GM23338 (cell line): ENCODE measurements around the gene CD79A. TPM values are rescaled to one million over a fixed set of nuclear protein-coding genes. Genes with fewer than 3 reads are reported as not detected.
A peak's percentile ranks its signal among the peaks of the same experiment; 100 is the strongest.

Experiments
- ATAC-seq: fragments of 200-7000 bp; cut with Tn5 transposase; 3 replicates; pipeline ENCODE4 v1.9.1; 2020
- DNase-seq: peaks from one replicate; pipeline ENCODE4 v3.0.0-alpha.2; 2015; ENCODE audit warnings: low spot score
- H2AFZ ChIP-seq: fragments of 200-600 bp; sonication (generic); 2 replicates; pipeline ENCODE4 v1.8.0; 2016; ENCODE audit warnings: antibody characterized with exemption, mild to moderate bottlenecking, moderate library complexity
- H3F3A ChIP-seq: fragments of 200-600 bp; sonication (generic); replicated peaks from 2 replicates; pipeline ENCODE4 v1.8.0; 2017; ENCODE audit warnings: antibody characterized with exemption, mixed run types, low read depth
- H3K27ac ChIP-seq: fragments of 200-600 bp; sonication (generic); 2 replicates; pipeline ENCODE4 v1.6.1; 2016; ENCODE audit warnings: low read depth
- H3K27me3 ChIP-seq: fragments of 200-600 bp; sonication (generic); 2 replicates; pipeline ENCODE4 v1.8.0; 2016; ENCODE audit warnings: mild to moderate bottlenecking, mixed run types, moderate library complexity; ENCODE audit not compliant: insufficient read depth
- H3K36me3 ChIP-seq: fragments of 200-600 bp; sonication (generic); 2 replicates; pipeline ENCODE4 v1.8.0; 2016; ENCODE audit warnings: mild to moderate bottlenecking; ENCODE audit not compliant: insufficient read depth
- H3K4me1 ChIP-seq: fragments of 200-600 bp; sonication (generic); 2 replicates; pipeline ENCODE4 v1.8.0; 2016; ENCODE audit warnings: mild to moderate bottlenecking, moderate library complexity; ENCODE audit not compliant: insufficient read depth
- H3K4me2 ChIP-seq: fragments of 200-600 bp; sonication (generic); 2 replicates; pipeline ENCODE4 v1.7.1; 2017; ENCODE audit warnings: mixed run types
- H3K4me3 ChIP-seq: fragments of 200-600 bp; sonication (generic); 2 replicates; pipeline ENCODE4 v1.6.1; 2016; ENCODE audit warnings: mixed run types
- H3K79me2 ChIP-seq: fragments of 200-600 bp; sonication (generic); replicated peaks from 2 replicates; pipeline ENCODE4 v1.8.0; 2017; ENCODE audit warnings: mild to moderate bottlenecking; ENCODE audit not compliant: insufficient read depth
- H3K9me2 ChIP-seq: fragments of 200-600 bp; sonication (generic); 2 replicates; pipeline ENCODE4 v1.8.0; 2017; ENCODE audit not compliant: insufficient read depth
- H4K20me1 ChIP-seq: fragments of 200-600 bp; sonication (generic); replicated peaks from 2 replicates; pipeline ENCODE4 v1.8.0; 2017; ENCODE audit warnings: mild to moderate bottlenecking; ENCODE audit not compliant: insufficient read depth
- H3K27ac Mint-ChIP-seq: 2 replicates; pipeline ENCODE4 v1.8.0; 2020; ENCODE audit warnings: inconsistent platforms, mild to moderate bottlenecking, moderate library complexity, mixed read lengths
- H3K27me3 Mint-ChIP-seq: 3 replicates; pipeline ENCODE4 v1.8.0; 2022; ENCODE audit warnings: low read depth, mild to moderate bottlenecking, moderate library complexity, mixed read lengths, inconsistent platforms; ENCODE audit not compliant: insufficient read depth, poor library complexity
- H3K36me3 Mint-ChIP-seq: 3 replicates; pipeline ENCODE4 v1.8.0; 2021; ENCODE audit warnings: low read depth, mild to moderate bottlenecking, inconsistent platforms, moderate library complexity, mixed read lengths
- H3K4me1 Mint-ChIP-seq: 3 replicates; pipeline ENCODE4 v1.8.0; 2020; ENCODE audit warnings: mild to moderate bottlenecking, inconsistent platforms, mixed read lengths
- H3K4me3 Mint-ChIP-seq: 3 replicates; pipeline ENCODE4 v1.8.0; 2021; ENCODE audit warnings: moderate library complexity, mild to moderate bottlenecking, inconsistent platforms, mixed read lengths
- H3K9me3 Mint-ChIP-seq: 3 replicates; pipeline ENCODE4 v1.8.0; 2020; ENCODE audit warnings: moderate library complexity, mild to moderate bottlenecking, inconsistent platforms, mixed read lengths
- EZH2 ChIP-seq: fragments of 200-600 bp; sonication (generic); IDR thresholded peaks from one replicate; pipeline ENCODE4 v1.8.0; 2017; ENCODE audit warnings: antibody characterized with exemption, mild to moderate bottlenecking, low read depth; ENCODE audit not compliant: unreplicated experiment
- NANOG ChIP-seq: IDR thresholded peaks from 2 replicates; pipeline ENCODE4 v1.6.1; 2016; ENCODE audit warnings: antibody characterized with exemption, borderline replicate concordance
- STAT1 ChIP-seq: IDR thresholded peaks from one replicate; pipeline ENCODE4 v1.6.1; 2016; ENCODE audit warnings: antibody characterized with exemption; ENCODE audit not compliant: unreplicated experiment
- ZNF114 ChIP-seq: fragments of 250-450 bp; sonication (Bioruptor Pico); IDR thresholded peaks from 2 replicates; pipeline ENCODE4 v1.5.0; 2020; ENCODE audit warnings: mild to moderate bottlenecking, moderate library complexity
- ZNF331 ChIP-seq: fragments of 250-450 bp; sonication (Bioruptor Pico); IDR thresholded peaks from 2 replicates; pipeline ENCODE4 v1.5.0; 2020; ENCODE audit warnings: low read depth, mild to moderate bottlenecking, moderate library complexity
- polyA plus RNA-seq: library from polyadenylated mRNA; unstranded; fragments of >200 nt; fragmentation: Nextera tagmentation; extraction: Ambion mirVana; gene quantifications from 2 replicates; pipeline ENCODE4 v1.2.1, GENCODE V29; 2016
- total RNA-seq: library from RNA; depleted of rRNA; stranded (reverse); fragments of >200 nt; shearing (Covaris generic); gene quantifications from 2 replicates; pipeline ENCODE4 v1.2.3, GENCODE V29; 2014

The CD79A gene
- total and polyA plus RNA-seq, 2 experiments from 2014 or later = 0.27 TPM; not detected in 1

DNA sequence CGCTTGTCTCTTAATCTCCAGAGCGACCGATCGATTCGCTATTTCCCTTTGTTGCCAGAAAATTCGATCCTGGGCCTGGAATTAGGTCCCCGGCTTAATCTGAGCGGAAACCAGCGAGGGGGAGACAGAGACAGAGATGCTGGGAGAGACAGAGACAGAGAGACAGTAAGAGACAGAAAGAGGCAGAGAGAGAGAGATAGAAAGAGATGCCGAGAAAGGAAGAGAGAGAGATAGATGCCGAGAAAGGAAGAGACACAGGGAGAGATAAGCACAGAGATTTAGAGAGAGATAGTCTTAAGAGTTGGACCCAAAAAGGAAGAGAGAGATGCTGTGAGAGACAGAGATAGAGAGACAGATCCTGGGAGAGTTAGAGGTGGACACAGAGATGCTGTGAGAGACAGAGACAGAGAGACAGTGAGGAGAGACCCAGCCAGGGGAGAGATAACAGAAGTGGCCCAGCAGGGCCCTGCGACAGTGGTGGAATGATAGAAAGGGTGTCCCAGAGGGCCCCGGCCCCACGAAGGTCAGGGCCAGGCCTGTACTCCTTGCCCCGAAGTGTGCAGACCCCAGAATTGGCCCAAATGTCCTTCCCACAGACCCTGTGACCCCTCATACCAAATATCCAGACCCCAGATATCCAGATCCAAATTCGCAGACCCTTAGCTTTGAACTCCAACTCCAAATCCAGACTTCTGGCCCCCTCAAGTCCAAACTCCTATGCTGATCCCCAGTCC is 49.9 kb downstream of the CD79A start:
- no peaks in the 10 kb centered on the region for H3K36me3 ChIP-seq
- peaks cover 34% of the 10 kb centered on the region for H3K4me1 Mint-ChIP-seq
- peak overlapping the region; percentile 81 for H3K4me2 ChIP-seq
- no peaks in the 10 kb centered on the region; the same call in 2 of the 3 replicates for H3K36me3 Mint-ChIP-seq
- no peak overlapping the region for H2AFZ ChIP-seq
- no peak for TF ChIP-seq ZNF331 (CRISPR knock-in tag)
- peak; percentile 82 for TF ChIP-seq EZH2
- peaks cover 25% of the 10 kb centered on the region for H4K20me1 ChIP-seq
- H3K27me3 ChIP-seq = peaks cover 98% of the 10 kb centered on the region
- H3F3A ChIP-seq = peaks cover 25% of the 10 kb centered on the region
- H3K9me2 ChIP-seq = no peaks in the 10 kb centered on the region
- ATAC-seq (no peak), DNase-seq (no peak)
- peaks cover 24% of the 10 kb centered on the region for H3K4me1 ChIP-seq
- no peak overlapping the region for H3K27ac Mint-ChIP-seq
- no peak overlapping the region for H3K4me3 Mint-ChIP-seq
- H3K9me3 Mint-ChIP-seq = peaks cover 3% of the 10 kb centered on the region; the same call in 1 of the 3 replicates
- no peaks in the 10 kb centered on the region for H3K79me2 ChIP-seq
- H3K27ac ChIP-seq = no peak overlapping the region
- H3K27me3 Mint-ChIP-seq = peaks cover 46% of the 10 kb centered on the region
- peak overlapping the region; percentile 63; the same call in 1 of the 2 replicates for H3K4me3 ChIP-seq

DNA sequence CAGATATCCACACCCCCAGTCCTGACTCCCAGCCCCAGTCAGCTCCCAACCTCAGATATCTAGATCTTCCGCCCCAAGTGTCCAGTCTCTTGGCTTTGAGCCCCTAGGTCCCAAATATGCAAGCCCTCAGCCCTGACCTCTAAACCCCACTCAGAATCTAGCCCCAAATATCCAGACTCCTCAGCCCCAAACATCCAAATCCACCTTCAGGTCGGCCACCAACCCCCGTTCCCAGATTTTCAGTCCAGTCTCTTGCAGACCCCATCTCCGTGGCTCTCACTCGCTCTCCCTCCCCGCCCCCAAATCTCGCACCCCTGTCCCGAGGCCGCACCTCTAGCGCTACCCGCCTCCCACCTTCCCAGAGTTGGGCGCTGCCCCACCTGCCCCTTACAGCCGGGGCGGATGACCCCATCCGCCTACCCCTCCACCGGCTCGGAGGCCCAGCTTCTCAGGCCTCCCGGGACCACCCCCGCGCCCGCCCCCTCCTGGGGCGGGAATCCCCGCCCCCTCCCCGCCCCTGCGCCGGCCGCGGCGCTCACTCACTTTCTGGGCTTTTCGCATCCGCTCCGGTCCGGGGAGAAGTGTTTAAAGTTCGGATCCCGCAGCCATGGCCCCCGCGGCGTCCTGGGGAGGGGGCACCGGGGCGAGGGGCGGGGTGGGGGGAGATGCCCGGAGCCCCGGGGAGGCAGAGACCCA is 50.6 kb downstream of the CD79A start:
- H3K27ac ChIP-seq = no peak overlapping the region
- Mint-ChIP-seq H3K4me1 (peaks cover 32% of the 10 kb centered on the region), H3K4me3 (peak overlapping the region; percentile 72), H3K27ac (no peak overlapping the region), H3K36me3 (no peaks in the 10 kb centered on the region; the same call in 2 of the 3 replicates), H3K9me3 (peaks cover 3% of the 10 kb centered on the region; the same call in 1 of the 3 replicates), H3K27me3 (peaks cover 52% of the 10 kb centered on the region)
- H4K20me1 ChIP-seq = peaks cover 24% of the 10 kb centered on the region
- no peaks in the 10 kb centered on the region for H3K9me2 ChIP-seq
- H3K4me2 ChIP-seq = peak overlapping the region; percentile 81
- 0 out of 2 replicates have a peak overlapping the region, but pooled peaks have one; percentile 32 for H2AFZ ChIP-seq
- H3K79me2 ChIP-seq = no peaks in the 10 kb centered on the region
- H3K4me3 ChIP-seq = peak overlapping the region; percentile 63
- peaks cover 98% of the 10 kb centered on the region for H3K27me3 ChIP-seq
- TF ChIP-seq STAT1 = no peak
- TF ChIP-seq ZNF114 (CRISPR knock-in tag) = no peak
- TF ChIP-seq EZH2 = peak; percentile 94
- ATAC-seq (peak; percentile 6), DNase-seq (peak; percentile 46)
- no peaks in the 10 kb centered on the region for H3K36me3 ChIP-seq
- H3F3A ChIP-seq = peaks cover 22% of the 10 kb centered on the region
- peaks cover 23% of the 10 kb centered on the region for H3K4me1 ChIP-seq

DNA sequence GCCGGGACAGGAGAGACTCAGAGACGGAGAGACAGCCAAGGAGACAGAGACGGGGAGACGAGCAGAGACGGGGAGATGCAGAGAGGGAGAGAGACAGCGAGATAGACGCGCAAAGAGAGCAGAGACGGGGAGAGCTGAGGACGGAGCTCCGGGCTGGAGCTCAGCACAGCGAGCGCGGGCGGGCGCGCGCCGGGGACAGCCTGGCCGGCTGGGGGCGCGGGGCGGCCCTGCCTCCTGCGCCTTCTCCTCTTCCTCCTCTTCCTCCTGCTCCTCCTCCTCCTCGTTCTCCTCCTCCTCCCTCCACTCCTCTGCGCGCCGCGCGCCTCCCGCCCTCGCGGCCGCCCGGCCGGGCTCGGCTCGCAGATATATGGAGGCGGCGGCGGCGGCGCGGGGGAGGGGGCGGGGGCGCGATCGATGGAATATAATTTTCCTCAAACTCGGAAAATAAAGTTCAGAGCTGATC is 51.2 kb downstream of the CD79A start, which contains the start of gene ERFL:
TSS of gene ERFL (minus strand) at position 229 of the 463 bp plus-strand sequence. CDS start 15,530 bp downstream, outside the sequence.
- H3K79me2 ChIP-seq = no peaks in the 10 kb centered on the region
- no peaks in the 10 kb centered on the region for H3K9me2 ChIP-seq
- H3K4me2 ChIP-seq = peak within 1 kb of the TSS; percentile 81
- H3K27ac ChIP-seq = no peak within 1 kb of the TSS
- ATAC-seq (peak; percentile 11), DNase-seq (peak; percentile 50)
- H2AFZ ChIP-seq = 0 out of 2 replicates have a peak within 1 kb of the TSS, but pooled peaks have one; percentile 32
- peaks cover 98% of the 10 kb centered on the region for H3K27me3 ChIP-seq
- no peaks in the 10 kb centered on the region; the same call in 2 of the 3 replicates for H3K36me3 Mint-ChIP-seq
- H3K9me3 Mint-ChIP-seq = peaks cover 1% of the 10 kb centered on the region; the same call in 1 of the 3 replicates
- TF ChIP-seq ZNF114 (CRISPR knock-in tag) (no peak), STAT1 (no peak), EZH2 (peak; percentile 82), NANOG (no peak)
- no peaks in the 10 kb centered on the region for H3K36me3 ChIP-seq
- no peak within 1 kb of the TSS for H3K27ac Mint-ChIP-seq
- peaks cover 52% of the 10 kb centered on the region for H3K27me3 Mint-ChIP-seq
- peaks cover 32% of the 10 kb centered on the region for H3K4me1 Mint-ChIP-seq
- peak within 1 kb of the TSS; percentile 63 for H3K4me3 ChIP-seq
- peaks cover 23% of the 10 kb centered on the region for H3K4me1 ChIP-seq
- peak within 1 kb of the TSS; percentile 72 for H3K4me3 Mint-ChIP-seq
- peaks cover 22% of the 10 kb centered on the region for H3F3A ChIP-seq
- H4K20me1 ChIP-seq = peaks cover 24% of the 10 kb centered on the region
